OCI-LY1 (cell line): ENCODE measurements around the gene KCNMB2.

Source experiments
- CTCF ChIP-seq: fragments of 200-600 bp; sonication (generic), shearing (Covaris generic); IDR thresholded peaks from 2 replicates; pipeline ENCODE4 v1.5.1; 2017; ENCODE audit warnings: mild to moderate bottlenecking, antibody characterized with exemption, low read length, moderate library complexity, mixed read lengths
- EZH2 ChIP-seq: fragments of 200-600 bp; sonication (generic), shearing (Covaris generic); IDR thresholded peaks from 2 replicates; pipeline ENCODE4 v1.8.0; 2017; ENCODE audit warnings: borderline replicate concordance, mixed run types, mild to moderate bottlenecking, antibody characterized with exemption, low read length, moderate library complexity, mixed read lengths

DNA sequence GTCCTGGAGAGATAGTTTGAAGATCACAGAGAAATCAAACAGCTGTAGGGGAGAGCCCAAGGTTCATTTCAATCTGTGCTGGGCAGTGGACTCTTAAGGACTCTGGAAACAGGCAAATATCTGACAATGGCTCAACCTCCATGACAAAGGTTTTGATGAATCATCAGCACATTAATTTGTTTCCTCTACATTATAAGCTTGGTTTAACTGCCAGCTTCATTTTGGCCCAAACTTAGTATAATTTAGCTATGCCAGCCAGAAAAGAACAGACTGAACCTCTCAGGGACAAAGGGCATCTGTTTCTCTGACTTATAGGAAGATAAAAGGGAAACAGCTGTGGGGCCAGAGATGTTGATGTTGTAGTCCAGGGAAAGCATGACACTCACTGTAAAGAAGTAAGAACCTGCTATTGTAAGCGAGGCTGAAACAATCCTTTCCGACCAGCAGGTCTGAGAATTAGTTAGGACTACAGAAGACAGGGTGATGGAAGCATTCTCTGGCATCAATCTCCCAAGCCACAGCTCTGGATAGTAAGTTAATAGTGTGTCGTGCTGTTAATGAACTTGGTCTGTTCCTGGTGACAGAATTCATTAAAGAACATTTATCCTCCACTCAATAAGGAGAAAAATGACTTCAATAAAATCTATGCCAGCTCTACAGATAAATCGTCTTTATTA lies 110.1 kb downstream of the KCNMB2 start:
- TF ChIP-seq CTCF (no peak), EZH2 (no peak)
